GM12878 (cell line): Measurements from ENCODE around the gene SMO. TPM values are rescaled to one million over a fixed set of nuclear protein-coding genes. Genes with fewer than 3 reads are reported as not detected.

Experiments
- ATAC-seq: fragments of 200-7000 bp; cut with Tn5 transposase; 3 replicates; pipeline ENCODE4 v1.9.1; 2020; ENCODE audit warnings: mild to moderate bottlenecking, moderate library complexity
- BruUV-seq: library from RNA; stranded (reverse); fragments of 400-500 nt; replicated peaks from 2 replicates; lab custom pipeline; 2021; lab: Mats Ljungman, UMichigan
- CTCF ChIA-PET: fragments of 300-600 bp; sonication (Branson Sonifier 250); formaldehyde crosslinking; extraction: SDS; loops from one replicate; lab custom pipeline; 2021; ENCODE audit warnings: inconsistent platforms; lab: Yijun Ruan, JAX
- POLR2A ChIA-PET: fragments of 350-600 bp; formaldehyde crosslinking; extraction: SDS; loops from one replicate; lab custom pipeline; 2021; ENCODE audit warnings: inconsistent platforms; lab: Charles Lee
- RAD21 ChIA-PET: fragments of 300-600 bp; sonication (Branson Sonifier 250); formaldehyde crosslinking; loops from one replicate; lab custom pipeline; 2023; ENCODE audit warnings: antibody characterized with exemption; ENCODE audit not compliant: unreplicated experiment; lab: Charles Lee
- SMC1A ChIA-PET: fragments of 300-600 bp; sonication (Branson Sonifier 250); formaldehyde crosslinking; loops from one replicate; lab custom pipeline; 2023; ENCODE audit not compliant: unreplicated experiment, uncharacterized antibody; lab: Charles Lee
- DNase-seq: peaks from one replicate; pipeline ENCODE4 v3.0.0-alpha.2; 2011; ENCODE audit warnings: low read depth, low spot score
- FAIRE-seq: peaks from 3 replicates; lab custom pipeline; 2011; peaks lifted over from hg19 to GRCh38; lab: Jason Lieb, UNC
- H2AFZ ChIP-seq: 2 replicates; pipeline ENCODE4 v1.6.0; 2011; ENCODE audit warnings: low read depth, low read length, control low read depth; ENCODE audit not compliant: control insufficient read depth
- H3K27ac ChIP-seq: 2 replicates; pipeline ENCODE4 v1.5.1; 2011; ENCODE audit warnings: control low read depth; ENCODE audit not compliant: control insufficient read depth, insufficient read depth
- H3K27me3 ChIP-seq, 2 experiments: replicated peaks in 1 of 2; 2 replicates each; pipeline versions ENCODE4 v1.6.0 to v1.6.1; 2011; ENCODE audit warnings: low read length in 1 of 2; ENCODE audit not compliant: control insufficient read depth in 2 of 2, insufficient read depth in 2 of 2
- H3K36me3 ChIP-seq, 2 experiments: 2 replicates each; pipeline ENCODE4 v1.5.1; 2011; ENCODE audit warnings: low read length in 1 of 2; ENCODE audit not compliant: control insufficient read depth in 2 of 2, insufficient read depth in 2 of 2
- H3K4me1 ChIP-seq: 2 replicates; pipeline ENCODE4 v1.6.1; 2011; ENCODE audit warnings: mild to moderate bottlenecking, low read length, moderate library complexity, mixed read lengths; ENCODE audit not compliant: control insufficient read depth, insufficient read depth
- H3K4me2 ChIP-seq: 2 replicates; pipeline ENCODE4 v1.6.0; 2011; ENCODE audit warnings: control low read depth; ENCODE audit not compliant: control insufficient read depth, insufficient read depth
- H3K4me3 ChIP-seq: fragments of 200-600 bp; sonication (generic); 2 replicates; pipeline ENCODE4 v1.5.1; 2016
- H3K79me2 ChIP-seq: 2 replicates; pipeline ENCODE4 v1.6.0; 2011; ENCODE audit warnings: low read length; ENCODE audit not compliant: control insufficient read depth, insufficient read depth
- H3K9ac ChIP-seq: 2 replicates; pipeline ENCODE4 v1.8.0; 2011; ENCODE audit warnings: low read length, control low read depth, mixed read lengths; ENCODE audit not compliant: control insufficient read depth, insufficient read depth
- H3K9me3 ChIP-seq: replicated peaks from 3 replicates; pipeline ENCODE4 v1.5.1; 2011; ENCODE audit warnings: mild to moderate bottlenecking, low read length; ENCODE audit not compliant: control insufficient read depth, insufficient read depth
- H4K20me1 ChIP-seq: 2 replicates; pipeline ENCODE4 v1.6.0; 2011; ENCODE audit not compliant: control insufficient read depth, insufficient read depth
- IRF4 ChIP-seq: IDR thresholded peaks from 2 replicates; pipeline ENCODE4 v1.6.1; 2011; ENCODE audit warnings: low read depth, low read length
- LARP7 ChIP-seq: fragments of 450-650 bp; IDR thresholded peaks from 2 replicates; pipeline ENCODE4 v1.6.1; 2017; ENCODE audit warnings: mild to moderate bottlenecking
- MEF2B ChIP-seq: fragments of 450-650 bp; IDR thresholded peaks from 2 replicates; pipeline ENCODE4 v1.6.1; 2018; ENCODE audit warnings: mild to moderate bottlenecking, moderate library complexity; ENCODE audit not compliant: partially characterized antibody, poor library complexity, severe bottlenecking
- POLR2A ChIP-seq: IDR thresholded peaks from 2 replicates; pipeline ENCODE4 v1.6.1; 2011; ENCODE audit warnings: low read depth, mild to moderate bottlenecking, low read length
- RB1 ChIP-seq: fragments of 450-650 bp; formaldehyde crosslinking; IDR thresholded peaks from 2 replicates; pipeline ENCODE4 v1.6.1; 2017; ENCODE audit warnings: mild to moderate bottlenecking, borderline replicate concordance
- RELA ChIP-seq: fragments of 450-650 bp; IDR thresholded peaks from 2 replicates; pipeline ENCODE4 v1.8.0; 2014; ENCODE audit warnings: borderline replicate concordance; ENCODE audit not compliant: partially characterized antibody
- TAF1 ChIP-seq: IDR thresholded peaks from 2 replicates; pipeline ENCODE4 v1.6.1; 2011; ENCODE audit warnings: mild to moderate bottlenecking, low read depth, low read length, borderline replicate concordance
- WGBS: methylation state at CpG from one replicate; pipeline ENCODE4 v1.1.6; 2016; ENCODE audit warnings: low lambda C conversion rate; ENCODE audit not compliant: insufficient replicate concordance, insufficient coverage; ENCODE audit errors: missing lambda C conversion rate; 5-methylcytosine and 5-hydroxymethylcytosine counted together
- in situ Hi-C: fragments of 300-500 bp; cut with MboI; formaldehyde crosslinking; loops from 9 replicates; pipeline ENCODE4 v1.14.3; 2018; ENCODE audit warnings: mixed read lengths
- intact Hi-C: fragments of 100-400 bp; cut with micrococcal nuclease; formaldehyde crosslinking; loops from one replicate; pipeline ENCODE4 v1.14.2; 2022; ENCODE audit not compliant: unreplicated experiment
- polyA plus RNA-seq, 11 experiments: library from polyadenylated mRNA; depleted of rRNA in 4 of 11; unstranded in 6 of 11; stranded (reverse) in 5 of 11; fragments of >200 nt; fragmentation: Nextera tagmentation in 4 of 11; fragmentation: Illumina TruSeq in 1 of 11; extraction: Ambion mirVana in 4 of 11; extraction: Trizol in 1 of 11; gene quantifications; 1 replicate in 1 of 11; 2 replicates in 10 of 11; pipeline versions ENCODE4 v1.2.1 to v1.2.3, GENCODE V29; 2011 to 2016; ENCODE audit warnings: inconsistent platforms in 2 of 11, missing spikeins in 2 of 11, low read depth in 1 of 11
- total RNA-seq, 4 experiments: library from RNA; depleted of rRNA in 3 of 4; stranded (reverse); fragments of >200 nt in 3 of 4; fragmentation: Illumina TruSeq in 1 of 4; extraction: Trizol in 1 of 4; gene quantifications; 2 replicates each; pipeline versions ENCODE4 v1.2.1 to v1.2.3, GENCODE V29; 2013 to 2021
- TF ChIP-seq, protein P1 (sequence below): fragments of 450-650 bp; IDR thresholded peaks from 2 replicates; pipeline ENCODE4 v1.6.1; 2014; ENCODE audit warnings: mild to moderate bottlenecking
- TF ChIP-seq, protein P2 (sequence below): fragments of 450-650 bp; IDR thresholded peaks from 2 replicates; pipeline ENCODE4 v1.6.1; 2017; ENCODE audit warnings: low read depth, mild to moderate bottlenecking, moderate library complexity
- TF ChIP-seq, protein P3 (sequence below): fragments of 450-650 bp; formaldehyde crosslinking; IDR thresholded peaks from 2 replicates; pipeline ENCODE4 v1.4.0; 2020; ENCODE audit warnings: mild to moderate bottlenecking, moderate library complexity
- TF ChIP-seq, protein P4 (sequence below): IDR thresholded peaks from 2 replicates; pipeline ENCODE4 v1.6.1; 2012; ENCODE audit warnings: low read depth, low read length, improper control_type of control experiment

The SMO gene
- total and polyA plus RNA-seq, 10 of the 15 experiments (the other 5 are each of a cell fraction or from before 2014, with no cell fraction given), result 0.40 to 11.2 (median 2.6) TPM

DNA sequence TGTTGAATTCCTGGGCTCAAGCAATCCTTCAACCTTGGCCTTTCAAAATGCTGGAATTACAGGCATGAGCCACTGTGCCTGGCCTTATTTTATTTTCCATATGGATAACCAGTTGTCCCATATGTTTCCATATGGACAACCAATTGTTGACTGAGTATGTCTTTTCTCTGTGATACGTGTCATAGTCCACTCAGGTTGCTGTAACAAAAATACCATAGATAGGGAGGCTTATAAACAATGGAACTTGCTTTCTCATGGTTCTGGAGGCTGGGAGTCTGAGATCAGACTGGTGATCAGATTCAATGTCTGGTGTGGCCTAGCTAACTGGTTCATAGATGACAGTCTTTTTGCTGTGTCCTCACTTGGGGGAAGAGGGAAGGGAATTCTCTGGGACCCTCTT, 55.8 kb downstream of the SMO start:
- BruUV-seq, result no TSS peak
- intact Hi-C loops (no loop called here), in situ Hi-C loops (no loop called here)
- Histone ChIP-seq H3K79me2 (no peaks in the 10 kb centered on the region), H3K27me3 (no peaks in the 10 kb centered on the region), H3K9me3 (no peaks in the 10 kb centered on the region), H3K4me3 (no peak overlapping the region), H3K27ac (no peak overlapping the region), H3K4me1 (no peaks in the 10 kb centered on the region), H2AFZ (no peak overlapping the region), H3K36me3 (no peaks in the 10 kb centered on the region), H3K4me2 (no peak overlapping the region), H4K20me1 (no peaks in the 10 kb centered on the region), H3K9ac (no peak overlapping the region)
- DNase-seq (no peak), FAIRE-seq (no peak), ATAC-seq (no peak)
- ChIA-PET SMC1A (no interaction called here), POLR2A (no interaction called here), CTCF (no interaction called here), RAD21 (no interaction called here)
- TF ChIP-seq RB1 (no peak), POLR2A (no peak), TAF1 (no peak), RELA (no peak), LARP7 (no peak), IRF4 (no peak), MEF2B (no peak)
- TF ChIP-seq, protein P1, sequence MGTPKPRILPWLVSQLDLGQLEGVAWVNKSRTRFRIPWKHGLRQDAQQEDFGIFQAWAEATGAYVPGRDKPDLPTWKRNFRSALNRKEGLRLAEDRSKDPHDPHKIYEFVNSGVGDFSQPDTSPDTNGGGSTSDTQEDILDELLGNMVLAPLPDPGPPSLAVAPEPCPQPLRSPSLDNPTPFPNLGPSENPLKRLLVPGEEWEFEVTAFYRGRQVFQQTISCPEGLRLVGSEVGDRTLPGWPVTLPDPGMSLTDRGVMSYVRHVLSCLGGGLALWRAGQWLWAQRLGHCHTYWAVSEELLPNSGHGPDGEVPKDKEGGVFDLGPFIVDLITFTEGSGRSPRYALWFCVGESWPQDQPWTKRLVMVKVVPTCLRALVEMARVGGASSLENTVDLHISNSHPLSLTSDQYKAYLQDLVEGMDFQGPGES, result no peak
- TF ChIP-seq, protein P2, sequence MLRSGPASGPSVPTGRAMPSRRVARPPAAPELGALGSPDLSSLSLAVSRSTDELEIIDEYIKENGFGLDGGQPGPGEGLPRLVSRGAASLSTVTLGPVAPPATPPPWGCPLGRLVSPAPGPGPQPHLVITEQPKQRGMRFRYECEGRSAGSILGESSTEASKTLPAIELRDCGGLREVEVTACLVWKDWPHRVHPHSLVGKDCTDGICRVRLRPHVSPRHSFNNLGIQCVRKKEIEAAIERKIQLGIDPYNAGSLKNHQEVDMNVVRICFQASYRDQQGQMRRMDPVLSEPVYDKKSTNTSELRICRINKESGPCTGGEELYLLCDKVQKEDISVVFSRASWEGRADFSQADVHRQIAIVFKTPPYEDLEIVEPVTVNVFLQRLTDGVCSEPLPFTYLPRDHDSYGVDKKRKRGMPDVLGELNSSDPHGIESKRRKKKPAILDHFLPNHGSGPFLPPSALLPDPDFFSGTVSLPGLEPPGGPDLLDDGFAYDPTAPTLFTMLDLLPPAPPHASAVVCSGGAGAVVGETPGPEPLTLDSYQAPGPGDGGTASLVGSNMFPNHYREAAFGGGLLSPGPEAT, result no peak
- TF ChIP-seq, protein P3, sequence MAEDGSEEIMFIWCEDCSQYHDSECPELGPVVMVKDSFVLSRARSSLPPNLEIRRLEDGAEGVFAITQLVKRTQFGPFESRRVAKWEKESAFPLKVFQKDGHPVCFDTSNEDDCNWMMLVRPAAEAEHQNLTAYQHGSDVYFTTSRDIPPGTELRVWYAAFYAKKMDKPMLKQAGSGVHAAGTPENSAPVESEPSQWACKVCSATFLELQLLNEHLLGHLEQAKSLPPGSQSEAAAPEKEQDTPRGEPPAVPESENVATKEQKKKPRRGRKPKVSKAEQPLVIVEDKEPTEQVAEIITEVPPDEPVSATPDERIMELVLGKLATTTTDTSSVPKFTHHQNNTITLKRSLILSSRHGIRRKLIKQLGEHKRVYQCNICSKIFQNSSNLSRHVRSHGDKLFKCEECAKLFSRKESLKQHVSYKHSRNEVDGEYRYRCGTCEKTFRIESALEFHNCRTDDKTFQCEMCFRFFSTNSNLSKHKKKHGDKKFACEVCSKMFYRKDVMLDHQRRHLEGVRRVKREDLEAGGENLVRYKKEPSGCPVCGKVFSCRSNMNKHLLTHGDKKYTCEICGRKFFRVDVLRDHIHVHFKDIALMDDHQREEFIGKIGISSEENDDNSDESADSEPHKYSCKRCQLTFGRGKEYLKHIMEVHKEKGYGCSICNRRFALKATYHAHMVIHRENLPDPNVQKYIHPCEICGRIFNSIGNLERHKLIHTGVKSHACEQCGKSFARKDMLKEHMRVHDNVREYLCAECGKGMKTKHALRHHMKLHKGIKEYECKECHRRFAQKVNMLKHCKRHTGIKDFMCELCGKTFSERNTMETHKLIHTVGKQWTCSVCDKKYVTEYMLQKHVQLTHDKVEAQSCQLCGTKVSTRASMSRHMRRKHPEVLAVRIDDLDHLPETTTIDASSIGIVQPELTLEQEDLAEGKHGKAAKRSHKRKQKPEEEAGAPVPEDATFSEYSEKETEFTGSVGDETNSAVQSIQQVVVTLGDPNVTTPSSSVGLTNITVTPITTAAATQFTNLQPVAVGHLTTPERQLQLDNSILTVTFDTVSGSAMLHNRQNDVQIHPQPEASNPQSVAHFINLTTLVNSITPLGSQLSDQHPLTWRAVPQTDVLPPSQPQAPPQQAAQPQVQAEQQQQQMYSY (CRISPR knock-in tag), result no peak
- TF ChIP-seq, protein P4, sequence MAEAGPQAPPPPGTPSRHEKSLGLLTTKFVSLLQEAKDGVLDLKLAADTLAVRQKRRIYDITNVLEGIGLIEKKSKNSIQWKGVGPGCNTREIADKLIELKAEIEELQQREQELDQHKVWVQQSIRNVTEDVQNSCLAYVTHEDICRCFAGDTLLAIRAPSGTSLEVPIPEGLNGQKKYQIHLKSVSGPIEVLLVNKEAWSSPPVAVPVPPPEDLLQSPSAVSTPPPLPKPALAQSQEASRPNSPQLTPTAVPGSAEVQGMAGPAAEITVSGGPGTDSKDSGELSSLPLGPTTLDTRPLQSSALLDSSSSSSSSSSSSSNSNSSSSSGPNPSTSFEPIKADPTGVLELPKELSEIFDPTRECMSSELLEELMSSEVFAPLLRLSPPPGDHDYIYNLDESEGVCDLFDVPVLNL, result no peak
- 87% methylated on average over 1 of the region's 1 CpG for WGBS
